Activated T-cell treated with anti-CD3 and anti-CD28 coated beads for 4 hours (primary cell): Measurements from ENCODE around the gene RAC3.

ENCODE experiments used
- DNase-seq: peaks from one replicate; pipeline ENCODE4 v3.0.0-alpha.2; 2020

RAC3 gene

GRCh38 chr17:82077617-82078358 lies 46.3 kb downstream of the RAC3 start:
- no peak for DNase-seq

GRCh38 chr17:82078433-82078832 lies 47.0 kb downstream of the RAC3 start:
- DNase-seq: no peak

- no peak for DNase-seq
Measured at GRCh38 chr17:82079001-82079677, 47.7 kb downstream of the RAC3 start.

GRCh38 chr17:82080048-82080788 lies 48.7 kb downstream of the RAC3 start:
- DNase-seq: no peak

- DNase-seq: no peak
Measured at GRCh38 chr17:82080789-82081464, 49.4 kb downstream of the RAC3 start.

DNA sequence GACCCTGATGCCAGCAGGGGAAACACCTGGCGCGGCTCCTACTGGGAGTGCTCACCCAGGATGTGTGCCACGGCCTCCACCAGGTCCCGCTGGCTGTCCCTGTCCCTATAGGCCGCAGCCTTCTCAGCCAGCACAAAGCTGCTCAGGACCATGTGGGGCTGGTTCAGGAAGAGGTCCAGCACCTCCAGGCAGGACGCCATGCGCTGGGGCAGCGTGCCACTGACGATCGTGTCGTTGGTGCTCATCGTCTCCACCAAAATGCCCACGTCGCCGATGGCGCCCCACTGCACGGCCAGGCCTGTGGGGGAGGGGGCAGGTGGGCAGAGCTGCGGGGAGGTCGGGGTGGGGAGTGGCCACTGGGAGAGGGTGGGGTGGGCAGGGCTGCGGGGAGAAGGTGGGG lies 50.1 kb downstream of the RAC3 start:
- DNase-seq: no peak

GRCh38 chr17:82081966-82082365 lies 50.5 kb downstream of the RAC3 start:
- no peak for DNase-seq

DNA sequence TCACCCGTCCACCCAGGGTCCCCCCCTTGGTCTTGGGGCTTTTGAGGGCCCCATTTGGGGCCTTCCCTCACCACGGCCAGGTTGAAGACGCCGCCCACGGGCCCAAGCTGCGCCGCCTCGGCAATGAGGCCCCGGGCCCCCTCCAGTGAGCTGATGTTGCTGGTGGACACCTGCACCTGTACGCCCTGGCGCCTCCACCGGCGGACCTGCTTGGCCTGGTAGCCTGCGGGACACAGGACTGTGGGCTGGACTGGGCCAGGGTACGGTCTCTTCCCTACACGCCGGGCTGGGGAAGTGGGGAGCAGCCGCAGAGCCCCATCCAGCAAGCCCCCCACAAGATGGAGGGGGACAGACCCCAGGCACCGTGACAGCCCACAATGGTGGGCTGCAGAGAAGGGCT lies 51.0 kb downstream of the RAC3 start:
- no peak for DNase-seq

- DNase-seq: no peak
Measured at GRCh38 chr17:82083009-82083408, 51.5 kb downstream of the RAC3 start.
